SU-DHL-6 (cell line): ENCODE measurements around the gene FYTTD1.

Source experiments
- EZH2phosphoT487 ChIP-seq: fragments of 200-600 bp; sonication (generic), shearing (Covaris generic); conservative IDR thresholded peaks from 2 replicates; pipeline ENCODE4 v1.6.1; 2018; ENCODE audit warnings: mild to moderate bottlenecking, antibody characterized with exemption, low read length, moderate library complexity, mixed read lengths
- TF ChIP-seq, protein P1 (sequence below): fragments of 200-600 bp; sonication (generic); IDR thresholded peaks from one replicate; pipeline ENCODE4 v1.5.1; 2017; ENCODE audit warnings: antibody characterized with exemption, mild to moderate bottlenecking, low read length, moderate library complexity; ENCODE audit not compliant: insufficient read depth, poor library complexity, severe bottlenecking

DNA sequence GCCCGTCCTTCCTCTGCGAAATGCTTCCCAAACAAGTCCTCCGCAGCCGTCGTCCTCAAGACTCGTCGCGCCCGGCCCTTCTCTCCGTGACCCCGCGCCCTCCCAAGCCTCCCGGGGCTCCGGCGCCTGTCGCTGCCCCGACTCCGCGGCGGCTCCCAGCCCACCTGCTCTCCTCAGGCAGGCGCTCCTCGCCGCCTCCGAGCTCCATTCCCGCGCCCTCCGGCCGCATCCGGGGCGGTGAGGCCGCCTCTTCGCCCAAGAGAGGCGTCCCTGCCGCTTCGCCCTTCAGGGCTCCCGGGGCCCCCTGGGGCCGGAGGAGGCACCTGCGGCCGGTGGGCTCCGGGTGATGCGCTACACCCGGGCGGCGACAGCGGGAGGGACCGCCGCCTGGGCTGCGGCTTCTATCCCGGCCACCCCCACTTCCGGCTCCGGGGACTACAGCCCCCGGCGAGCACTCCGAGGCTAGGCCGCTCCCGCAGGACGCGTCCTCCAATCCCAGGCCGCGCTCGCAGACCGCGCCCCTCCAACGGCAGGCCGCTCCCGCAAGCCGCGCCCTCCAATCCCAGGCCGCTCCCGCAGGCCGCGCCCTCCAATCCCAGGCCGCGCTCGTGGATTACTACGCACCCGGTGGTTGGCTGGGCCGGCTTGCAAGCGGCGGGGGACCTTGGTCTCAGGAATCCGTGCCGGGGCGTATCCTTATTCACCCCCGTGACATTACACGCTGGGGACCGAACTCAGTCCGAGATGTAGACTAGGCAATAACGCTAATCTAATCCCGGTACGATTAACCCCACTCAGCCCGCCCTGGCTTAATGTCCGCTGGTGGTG is 13.0 kb upstream of the FYTTD1 start, which contains the start of gene RUBCN:
- TF ChIP-seq, protein P1, sequence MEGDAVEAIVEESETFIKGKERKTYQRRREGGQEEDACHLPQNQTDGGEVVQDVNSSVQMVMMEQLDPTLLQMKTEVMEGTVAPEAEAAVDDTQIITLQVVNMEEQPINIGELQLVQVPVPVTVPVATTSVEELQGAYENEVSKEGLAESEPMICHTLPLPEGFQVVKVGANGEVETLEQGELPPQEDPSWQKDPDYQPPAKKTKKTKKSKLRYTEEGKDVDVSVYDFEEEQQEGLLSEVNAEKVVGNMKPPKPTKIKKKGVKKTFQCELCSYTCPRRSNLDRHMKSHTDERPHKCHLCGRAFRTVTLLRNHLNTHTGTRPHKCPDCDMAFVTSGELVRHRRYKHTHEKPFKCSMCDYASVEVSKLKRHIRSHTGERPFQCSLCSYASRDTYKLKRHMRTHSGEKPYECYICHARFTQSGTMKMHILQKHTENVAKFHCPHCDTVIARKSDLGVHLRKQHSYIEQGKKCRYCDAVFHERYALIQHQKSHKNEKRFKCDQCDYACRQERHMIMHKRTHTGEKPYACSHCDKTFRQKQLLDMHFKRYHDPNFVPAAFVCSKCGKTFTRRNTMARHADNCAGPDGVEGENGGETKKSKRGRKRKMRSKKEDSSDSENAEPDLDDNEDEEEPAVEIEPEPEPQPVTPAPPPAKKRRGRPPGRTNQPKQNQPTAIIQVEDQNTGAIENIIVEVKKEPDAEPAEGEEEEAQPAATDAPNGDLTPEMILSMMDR = no peak
- TF ChIP-seq EZH2phosphoT487 = no peak
